Esophagus squamous epithelium (tissue), 4 donors: Measurements from ENCODE around the gene EDA.

ENCODE experiments used
- CTCF ChIP-seq, 6 experiments: fragments of 450-650 bp in 4 of 6; fragments of 200-600 bp in 2 of 6; sonication (generic) in 2 of 6; IDR thresholded peaks; one replicate each; pipeline ENCODE4 v1.5.1; 2016 to 2019; ENCODE audit warnings: antibody characterized with exemption in 6 of 6, mild to moderate bottlenecking in 4 of 6, moderate library complexity in 4 of 6
- POLR2A ChIP-seq, 4 donors: fragments of 450-650 bp; IDR thresholded peaks; one replicate each; pipeline ENCODE4 v1.6.1; 2017; ENCODE audit warnings: antibody characterized with exemption in 4 of 4, mild to moderate bottlenecking in 4 of 4, moderate library complexity in 3 of 4

GRCh38 chrX:69603566-69604194 is 12.2 kb upstream of the EDA start:
- TF ChIP-seq POLR2A (IDR thresholded peaks at IDR 0.05): no peak
- TF ChIP-seq CTCF (IDR thresholded peaks at IDR 0.05): no peak
